Measurements from ENCODE around the gene PSTPIP1. TPM values are rescaled to one million over a fixed set of nuclear protein-coding genes. Genes with fewer than 3 reads are reported as not detected.
A peak's percentile ranks its signal among the peaks of the same experiment; 100 is the strongest.

The PSTPIP1 gene
- total RNA-seq, 1 experiment from 2014 or later: not detected

DNA sequence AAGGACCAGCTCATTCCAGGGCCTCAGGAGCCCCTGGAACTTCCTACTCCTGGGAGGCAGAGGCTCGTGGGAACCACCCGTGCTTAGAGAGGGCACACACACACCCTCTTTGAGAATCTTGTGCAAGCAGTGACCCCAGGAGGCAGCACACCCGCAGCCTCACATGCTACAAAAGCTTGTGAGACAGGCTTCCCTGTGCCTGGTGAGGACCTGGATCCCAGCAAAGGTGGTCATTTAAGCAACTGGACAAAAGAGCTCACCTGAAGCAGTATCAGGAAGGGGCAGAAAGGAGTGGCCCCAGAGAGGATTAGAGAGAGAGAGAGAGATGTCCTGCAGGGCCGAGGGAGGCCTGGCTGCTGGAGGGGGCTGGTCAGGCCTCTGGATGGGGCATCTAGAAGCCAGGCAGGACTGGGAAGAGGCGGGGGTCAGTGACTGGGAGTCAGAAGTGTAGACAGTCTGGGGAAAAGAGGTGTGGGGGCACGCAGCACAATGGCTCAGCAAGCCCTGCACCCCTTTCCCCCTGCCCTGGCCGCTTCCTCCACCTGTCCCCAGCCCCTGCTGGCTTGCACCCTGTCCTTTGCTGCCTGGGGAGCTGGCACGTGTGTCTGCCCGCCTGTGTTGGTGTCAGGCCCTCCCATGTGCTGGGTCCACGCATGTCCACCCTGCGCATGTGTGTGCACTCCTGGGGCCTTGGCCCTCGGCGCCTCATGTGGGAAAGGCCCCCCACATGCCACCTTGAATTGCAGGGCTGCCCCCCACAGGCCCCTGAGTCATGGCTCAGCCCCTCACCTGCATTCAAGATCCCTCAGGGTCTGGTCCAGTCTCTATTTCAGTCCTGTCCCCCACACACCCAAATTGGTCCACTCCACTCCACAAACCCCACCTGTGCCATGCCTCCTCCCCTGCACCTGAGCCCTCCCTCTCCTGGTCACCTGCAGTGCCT lies 39.1 kb downstream of the PSTPIP1 start:
- Histone ChIP-seq H3K4me3 (ENCODE audit: low read length) (no peak overlapping the region), H3K9me3 (ENCODE audit: low read length) (no peaks in the 10 kb centered on the region), H2AFZ (ENCODE audit: low read length) (no peak overlapping the region), H3K27me3 (ENCODE audit: low read length) (no peaks in the 10 kb centered on the region), H3K4me1 (ENCODE audit: insufficient read depth, low read length) (no peaks in the 10 kb centered on the region), H3K9ac (ENCODE audit: low read length) (no peak overlapping the region), H3K27ac (ENCODE audit: low read length) (no peak overlapping the region), H3K9me2 (replicated peaks; ENCODE audit: low read length) (no peaks in the 10 kb centered on the region), H3F3A (ENCODE audit: low read length, unreplicated experiment) (no peaks in the 10 kb centered on the region), H3K36me3 (ENCODE audit: low read depth, low read length) (no peaks in the 10 kb centered on the region), H4K20me1 (ENCODE audit: low read length) (no peaks in the 10 kb centered on the region), H3K79me2 (ENCODE audit: low read length) (no peaks in the 10 kb centered on the region), H3K4me2 (ENCODE audit: low read length) (no peak overlapping the region)
- ATAC-seq (no peak), DNase-seq (no peak)
- CTCF ChIA-PET: no interaction called here
- TF ChIP-seq EZH2 (IDR thresholded peaks at IDR 0.05; ENCODE audit: low read length, unreplicated experiment) (no peak), EZH2phosphoT487 (IDR thresholded peaks at IDR 0.05; ENCODE audit: borderline replicate concordance, low read length) (no peak)
- TF ChIP-seq, protein P1, sequence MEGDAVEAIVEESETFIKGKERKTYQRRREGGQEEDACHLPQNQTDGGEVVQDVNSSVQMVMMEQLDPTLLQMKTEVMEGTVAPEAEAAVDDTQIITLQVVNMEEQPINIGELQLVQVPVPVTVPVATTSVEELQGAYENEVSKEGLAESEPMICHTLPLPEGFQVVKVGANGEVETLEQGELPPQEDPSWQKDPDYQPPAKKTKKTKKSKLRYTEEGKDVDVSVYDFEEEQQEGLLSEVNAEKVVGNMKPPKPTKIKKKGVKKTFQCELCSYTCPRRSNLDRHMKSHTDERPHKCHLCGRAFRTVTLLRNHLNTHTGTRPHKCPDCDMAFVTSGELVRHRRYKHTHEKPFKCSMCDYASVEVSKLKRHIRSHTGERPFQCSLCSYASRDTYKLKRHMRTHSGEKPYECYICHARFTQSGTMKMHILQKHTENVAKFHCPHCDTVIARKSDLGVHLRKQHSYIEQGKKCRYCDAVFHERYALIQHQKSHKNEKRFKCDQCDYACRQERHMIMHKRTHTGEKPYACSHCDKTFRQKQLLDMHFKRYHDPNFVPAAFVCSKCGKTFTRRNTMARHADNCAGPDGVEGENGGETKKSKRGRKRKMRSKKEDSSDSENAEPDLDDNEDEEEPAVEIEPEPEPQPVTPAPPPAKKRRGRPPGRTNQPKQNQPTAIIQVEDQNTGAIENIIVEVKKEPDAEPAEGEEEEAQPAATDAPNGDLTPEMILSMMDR (conservative IDR thresholded peaks at IDR 0.05; ENCODE audit: low read depth, low read length): no peak
- intact Hi-C loops (cut with micrococcal nuclease): no loop called here
- POLR2A ChIA-PET (ENCODE audit: unreplicated experiment): interaction anchor here (0.6 kb wide), 2 partner anchors 21 to 36 kb away, joined by 3 to 4 read pairs; no protein-coding TSS in a partner anchor
- BruUV-seq (replicated peaks): no TSS peak

DNA sequence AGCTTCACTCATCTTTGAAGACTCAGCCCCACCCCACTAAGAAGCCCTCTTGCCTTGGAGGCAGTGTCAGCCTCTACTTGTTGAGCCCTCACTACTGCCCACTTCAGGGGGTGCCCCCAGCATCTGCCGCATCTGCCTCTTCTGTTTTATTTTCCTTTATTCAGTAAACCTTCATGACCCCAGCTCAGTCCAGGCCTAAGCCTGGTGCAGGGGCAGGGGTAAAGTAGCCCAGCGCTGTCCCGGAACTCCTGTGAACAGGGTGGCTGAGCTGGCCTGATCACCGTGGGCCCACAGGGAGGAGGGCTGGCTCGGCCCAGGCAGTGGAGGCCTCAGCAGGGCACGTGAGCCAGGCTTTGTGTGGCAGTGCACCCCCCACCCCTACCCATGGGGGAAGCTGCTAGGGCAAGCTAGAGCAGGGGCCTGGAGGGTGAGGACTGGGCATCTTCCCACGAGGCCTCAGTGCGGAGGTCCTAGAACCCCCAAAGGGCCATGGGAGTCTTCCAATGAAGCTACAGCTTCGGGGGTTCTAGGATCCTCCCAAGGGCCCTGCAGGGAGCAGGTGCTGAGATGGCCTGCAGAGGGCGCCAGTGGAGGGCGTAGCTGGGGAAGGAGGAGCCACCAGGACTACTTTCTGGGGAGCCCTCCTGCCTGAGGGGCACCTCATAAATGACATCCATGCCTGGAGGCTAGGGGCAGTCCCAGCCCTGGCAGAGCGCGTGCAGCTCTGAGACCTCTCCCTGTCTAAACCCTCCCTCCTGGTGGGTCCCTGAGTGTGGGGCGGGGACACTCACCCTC lies 40.0 kb downstream of the PSTPIP1 start:
- no peaks in the 10 kb centered on the region for H3F3A ChIP-seq (ENCODE audit: low read length, unreplicated experiment)
- CTCF ChIA-PET: interaction anchor here (1.1 kb wide), 1 partner anchor 12 kb away, joined by 3 read pairs; no protein-coding TSS in a partner anchor
- no peak overlapping the region for H3K4me2 ChIP-seq (ENCODE audit: low read length)
- H4K20me1 ChIP-seq (ENCODE audit: low read length): no peaks in the 10 kb centered on the region
- H3K27ac ChIP-seq (ENCODE audit: low read length): no peak overlapping the region
- DNase-seq (peak; percentile 48), ATAC-seq (peak; percentile 39)
- no peak overlapping the region for H2AFZ ChIP-seq (ENCODE audit: low read length)
- no peaks in the 10 kb centered on the region for H3K4me1 ChIP-seq (ENCODE audit: insufficient read depth, low read length)
- BruUV-seq (replicated peaks): no TSS peak
- intact Hi-C loops (cut with micrococcal nuclease): no loop called here
- H3K9me3 ChIP-seq (ENCODE audit: low read length): no peaks in the 10 kb centered on the region
- POLR2A ChIA-PET (ENCODE audit: unreplicated experiment): interaction anchor here (0.6 kb wide), 1 partner anchor 22 kb away, joined by 4 read pairs; no protein-coding TSS in a partner anchor
- no peak for TF ChIP-seq EZH2phosphoT487 (IDR thresholded peaks at IDR 0.05; ENCODE audit: borderline replicate concordance, low read length)
- TF ChIP-seq EZH2 (IDR thresholded peaks at IDR 0.05; ENCODE audit: low read length, unreplicated experiment): no peak
- TF ChIP-seq, protein P1 (conservative IDR thresholded peaks at IDR 0.05; ENCODE audit: low read depth, low read length): peak; percentile 80
- no peaks in the 10 kb centered on the region for H3K79me2 ChIP-seq (ENCODE audit: low read length)
- H3K4me3 ChIP-seq (ENCODE audit: low read length): no peak overlapping the region
- no peaks in the 10 kb centered on the region for H3K36me3 ChIP-seq (ENCODE audit: low read depth, low read length)
- no peaks in the 10 kb centered on the region for H3K27me3 ChIP-seq (ENCODE audit: low read length)
- H3K9me2 ChIP-seq (replicated peaks; ENCODE audit: low read length): no peaks in the 10 kb centered on the region
- H3K9ac ChIP-seq (ENCODE audit: low read length): no peak overlapping the region
